GM21390 (cell line): ENCODE results near the gene MTHFD2L.
"Not testable (repeated sequence)": the region's sequence is repeated elsewhere in the genome, so short reads cannot be mapped to it uniquely, and the experiment has no call there.

Experiments used
- ATAC-seq: cut with Tn5 transposase; IDR thresholded peaks from one replicate; pipeline ENCODE4 v1.9.1; 2021; ENCODE audit not compliant: unreplicated experiment

Gene MTHFD2L

GRCh38 chr4:74132188-74132587 is 25.7 kb upstream of the MTHFD2L start:
- ATAC-seq: not testable (repeated sequence)

DNA sequence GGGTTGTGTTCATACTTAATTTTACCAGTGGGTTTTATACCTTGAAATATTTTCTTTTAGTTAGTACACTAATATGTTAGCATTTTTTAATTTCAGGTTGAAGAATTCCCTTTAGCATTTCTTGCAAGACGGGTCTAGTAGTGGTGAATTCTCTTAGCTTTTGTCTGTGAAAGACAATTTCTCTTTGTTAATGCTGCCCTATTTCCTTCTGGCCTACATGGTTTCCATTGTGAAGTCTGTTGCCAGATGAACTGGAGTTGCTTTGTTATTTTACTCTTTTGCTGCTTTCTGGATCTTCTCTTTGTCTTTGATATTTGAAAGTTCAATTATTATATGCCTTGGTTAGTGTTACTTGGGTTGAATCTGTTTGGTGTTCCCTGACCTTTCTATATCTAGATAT is 25.0 kb upstream of the MTHFD2L start:
- ATAC-seq: no peak

DNA sequence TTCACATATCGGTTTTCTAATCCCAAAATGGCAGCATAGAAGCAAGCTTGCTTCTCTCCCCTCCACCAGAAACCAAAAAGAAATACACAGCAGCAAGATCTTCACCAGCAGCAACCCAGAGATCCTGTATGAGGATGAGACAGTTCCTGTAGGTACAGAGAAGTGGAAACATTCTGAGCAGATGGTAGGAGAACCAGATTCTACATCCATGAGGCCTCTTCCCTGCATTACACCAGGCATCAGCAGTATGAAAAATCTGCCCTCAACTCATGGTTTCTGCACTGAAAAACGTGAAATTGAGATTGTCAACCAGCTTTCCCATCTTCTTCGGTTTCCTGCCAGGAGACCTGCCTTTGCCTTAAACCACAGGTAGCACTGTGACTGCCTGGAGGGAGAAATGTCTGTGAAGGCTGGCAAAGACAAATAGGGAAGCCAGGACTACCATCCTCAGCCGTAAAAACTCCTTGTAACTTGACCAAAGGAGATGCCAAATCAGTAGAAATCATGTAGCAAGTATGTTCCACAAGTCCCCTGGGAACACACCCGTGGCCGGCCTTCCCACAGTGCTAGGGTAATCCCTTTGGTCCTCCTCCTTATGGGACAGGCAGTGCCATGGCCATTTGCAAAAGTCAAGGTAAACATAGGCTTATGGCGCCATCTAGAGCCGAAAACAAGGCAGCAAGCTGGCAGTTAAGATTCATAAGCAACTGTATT is 24.0 kb upstream of the MTHFD2L start:
- peak; percentile 82 for ATAC-seq

DNA sequence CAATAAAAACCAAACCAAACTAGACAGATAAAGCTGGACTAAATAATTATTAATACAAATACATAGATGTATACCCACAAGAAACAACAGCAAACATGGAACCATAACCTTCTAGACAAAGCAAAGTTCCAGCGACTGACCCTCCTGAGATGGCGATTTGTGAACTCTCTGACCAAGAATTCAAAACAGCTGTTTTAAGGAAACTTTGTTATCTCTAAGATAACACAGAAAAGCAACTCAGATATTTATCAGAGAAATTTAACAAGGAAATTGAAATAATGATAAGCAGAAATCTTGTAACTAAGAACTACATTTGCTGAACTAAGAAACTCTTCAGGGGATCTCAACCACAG is 23.4 kb upstream of the MTHFD2L start:
- ATAC-seq: no peak

- ATAC-seq: no peak
Observed at GRCh38 chr4:74146581-74147129, 11.3 kb upstream of the MTHFD2L start.

DNA sequence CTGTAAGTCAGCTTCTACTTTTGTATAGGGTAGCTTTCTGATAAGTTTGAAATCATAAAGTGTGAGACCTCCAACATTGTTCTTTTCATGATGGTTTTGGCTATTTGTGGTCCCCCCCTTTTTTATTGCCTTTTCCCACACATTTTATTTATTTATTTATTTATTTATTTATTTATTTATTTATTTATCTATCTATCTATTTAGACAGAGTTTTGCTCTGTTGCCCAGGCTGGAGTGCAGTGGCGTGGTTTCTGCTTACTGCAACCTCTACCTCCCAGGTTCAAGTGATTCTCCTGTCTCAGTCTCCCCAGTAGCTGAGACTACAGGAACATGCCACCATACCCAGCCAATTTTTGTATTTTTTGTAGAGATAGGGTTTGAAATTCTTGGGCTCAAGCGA is 9.7 kb upstream of the MTHFD2L start:
- no peak for ATAC-seq

DNA sequence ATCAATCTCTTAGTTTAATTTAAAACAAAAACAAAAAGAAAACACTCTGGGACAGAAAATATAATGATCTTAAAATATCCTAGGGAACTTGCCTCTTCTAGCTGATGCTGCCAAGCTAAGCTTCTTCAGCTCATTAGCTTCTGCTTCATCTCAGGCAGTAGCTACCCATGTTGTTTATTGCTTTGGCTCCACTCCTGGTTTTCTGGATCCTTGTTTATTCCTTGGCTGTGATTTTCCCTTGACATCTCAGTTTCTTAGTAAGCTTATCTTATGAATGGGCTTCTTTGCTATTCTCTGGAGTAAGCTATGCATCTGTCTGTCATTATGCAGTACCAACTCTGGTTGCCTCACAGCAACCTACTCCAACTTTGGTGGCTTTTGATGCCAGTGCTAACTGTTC is 5.1 kb upstream of the MTHFD2L start:
- ATAC-seq: no peak

DNA sequence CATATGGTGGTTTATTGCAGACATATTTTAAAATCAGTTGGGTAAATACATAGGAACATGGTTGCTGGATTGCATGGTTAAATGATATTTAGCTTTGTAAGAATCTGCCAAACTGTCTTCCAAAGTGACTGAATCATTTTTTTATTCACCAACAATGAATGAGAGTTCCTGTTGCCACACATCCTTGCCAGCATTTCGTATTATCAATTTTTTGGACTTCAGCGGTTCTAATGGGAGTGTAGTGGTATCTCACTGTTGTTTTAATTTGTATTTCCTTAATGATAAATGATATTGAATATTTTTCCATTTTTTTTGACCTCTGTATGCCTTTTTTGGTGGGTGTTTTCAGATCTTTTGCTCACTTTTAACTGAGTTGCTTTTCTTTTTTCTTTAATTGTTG is 1.4 kb upstream of the MTHFD2L start:
- no peak for ATAC-seq

DNA sequence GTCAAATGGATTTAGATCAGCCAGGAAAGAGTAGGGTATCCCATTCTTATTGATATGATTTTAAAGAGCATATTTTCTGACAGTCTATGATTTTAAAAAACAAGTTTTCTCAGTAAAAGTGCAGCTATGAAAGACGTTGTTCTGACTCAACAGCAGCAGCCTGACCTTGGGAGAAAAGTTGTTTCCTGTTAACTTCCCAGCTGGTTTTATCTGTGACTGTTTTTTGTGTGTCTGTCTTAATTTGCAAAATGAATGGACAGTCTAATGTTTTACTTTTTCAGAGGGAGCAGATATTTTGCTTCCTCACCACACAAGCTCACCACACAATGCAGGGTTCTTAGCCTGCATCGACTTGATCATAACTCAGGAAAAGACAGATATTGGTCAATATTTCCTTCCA is 764 bp upstream of the MTHFD2L start:
- ATAC-seq: no peak

- no peak for ATAC-seq
Observed at GRCh38 chr4:74158466-74159142, 686 bp downstream of the MTHFD2L start.

DNA sequence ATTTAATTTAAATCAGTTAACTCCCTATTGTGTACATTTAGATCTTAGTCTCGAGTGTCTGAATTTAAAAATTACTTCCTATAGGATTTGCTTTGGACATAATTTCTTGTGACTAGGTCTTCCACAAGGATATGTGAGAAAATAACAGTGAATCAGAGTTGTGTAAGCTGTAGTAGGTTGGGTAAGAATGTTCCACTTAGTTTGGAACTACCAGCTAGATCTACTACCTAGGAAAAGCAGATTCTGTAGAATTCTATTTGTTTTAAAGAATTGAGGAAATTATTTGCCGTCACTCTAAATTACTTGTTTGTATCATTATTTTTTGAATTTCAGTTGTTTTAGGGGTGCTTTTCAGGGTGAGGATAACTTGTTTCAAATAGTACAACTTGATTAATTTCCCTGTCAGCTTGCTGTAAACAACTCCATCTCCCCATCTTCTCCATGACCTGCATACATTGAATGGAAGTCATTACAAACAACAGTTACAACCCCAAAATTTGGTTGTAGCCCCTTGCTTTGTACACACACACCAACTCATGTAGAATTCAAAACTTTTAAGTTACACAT is 1.3 kb downstream of the MTHFD2L start:
- ATAC-seq: no peak

DNA sequence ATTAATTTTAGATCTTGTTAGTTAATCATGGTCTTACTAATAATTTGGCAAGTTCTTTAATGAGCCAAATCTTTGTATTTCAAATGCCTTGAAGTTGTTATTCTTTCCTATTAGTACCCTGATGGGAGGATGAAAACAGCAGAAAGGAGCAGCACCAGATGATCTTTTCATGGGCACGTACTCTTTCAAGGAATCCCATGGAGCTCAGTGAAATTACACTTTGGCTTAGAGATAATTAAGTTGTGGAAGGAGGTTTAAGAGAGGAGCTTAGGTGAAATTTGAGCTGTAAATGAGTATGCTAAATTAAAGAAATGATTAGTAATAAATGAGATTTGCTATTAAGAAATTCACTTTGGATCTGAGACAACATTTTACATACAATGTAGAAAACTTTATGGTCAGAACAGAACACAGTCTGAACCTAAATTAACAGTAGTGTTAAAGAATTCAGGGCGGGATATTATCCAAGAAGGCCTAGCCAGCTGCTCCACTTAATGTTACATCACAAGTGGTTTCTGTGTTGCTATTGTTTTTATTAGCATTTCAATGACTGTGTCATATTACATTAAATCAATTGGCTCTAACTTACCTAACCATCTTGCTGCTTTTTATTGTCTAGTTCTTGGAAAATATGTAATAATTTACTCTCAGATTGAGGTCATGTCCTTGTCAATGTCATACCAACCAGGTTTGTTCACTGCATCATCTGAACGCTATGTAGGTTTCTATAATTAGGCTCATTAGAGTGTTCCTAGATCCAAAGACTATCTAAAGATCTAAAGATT is 3.9 kb downstream of the MTHFD2L start:
- no peak for ATAC-seq

GRCh38 chr4:74166135-74166534 is 8.2 kb downstream of the MTHFD2L start:
- ATAC-seq: peak; percentile 35

DNA sequence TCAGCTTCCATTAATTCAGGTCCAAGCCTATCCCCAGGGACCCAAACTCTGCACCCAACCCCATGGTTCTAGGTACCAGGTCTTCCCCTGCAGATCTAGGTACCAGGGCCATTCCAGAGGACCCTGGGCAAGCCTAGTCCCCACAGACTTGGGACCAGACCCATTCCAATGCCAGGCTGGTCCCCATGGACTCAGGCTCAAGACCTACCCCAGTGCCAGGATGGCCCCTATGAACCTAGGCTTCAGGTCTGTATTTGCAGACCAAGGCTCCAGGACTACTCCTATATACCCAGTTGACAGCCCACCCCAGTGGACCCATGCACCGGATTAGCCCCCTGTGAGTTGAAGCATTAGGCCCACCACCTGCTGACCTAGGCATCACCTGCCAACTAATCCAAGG is 8.9 kb downstream of the MTHFD2L start:
- ATAC-seq: peak; percentile 8

- ATAC-seq: no peak
Observed at GRCh38 chr4:74167585-74167984, 9.7 kb downstream of the MTHFD2L start.

- ATAC-seq: no peak
Observed at GRCh38 chr4:74168841-74169240, 10.9 kb downstream of the MTHFD2L start.

DNA sequence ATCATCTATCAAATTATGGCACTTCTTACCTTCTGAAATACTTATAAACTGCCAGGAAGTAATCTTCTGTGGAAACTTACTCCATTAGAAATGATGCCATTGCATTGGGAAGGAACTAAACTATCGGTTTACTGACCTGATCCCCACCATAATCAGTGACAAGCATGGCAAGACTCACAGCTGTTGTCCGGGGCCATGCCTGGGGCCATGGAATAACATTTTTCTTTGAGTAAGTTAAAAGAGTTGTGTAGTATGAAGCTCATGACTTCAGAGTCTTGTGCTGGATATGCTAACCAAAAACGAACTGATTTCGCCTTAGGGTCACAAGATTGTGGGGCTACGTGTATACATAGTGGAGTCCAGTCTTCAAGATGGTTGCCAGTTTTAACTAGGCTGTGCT is 15.4 kb downstream of the MTHFD2L start:
- no peak for ATAC-seq

- ATAC-seq: no peak
Observed at GRCh38 chr4:74174421-74174820, 16.5 kb downstream of the MTHFD2L start.

GRCh38 chr4:74174941-74175340 is 17.0 kb downstream of the MTHFD2L start:
- ATAC-seq: no peak

DNA sequence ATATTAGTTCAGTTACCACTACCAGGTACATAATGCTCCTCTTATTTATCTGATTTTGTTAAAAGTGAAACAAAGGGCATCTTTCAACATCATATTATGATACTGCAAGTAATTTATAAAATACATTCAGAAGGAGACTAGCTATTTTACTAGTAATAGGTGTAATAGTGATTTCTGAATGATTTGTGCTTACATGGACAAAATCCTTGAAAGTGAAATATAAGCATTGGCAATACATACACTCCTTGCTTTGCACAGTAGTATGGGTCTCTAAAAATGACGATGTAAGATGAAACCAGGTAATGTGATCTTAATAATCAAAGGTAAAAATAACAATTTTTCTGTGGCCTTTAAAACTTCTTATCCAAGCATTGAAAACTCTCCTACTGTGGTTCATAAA is 17.5 kb downstream of the MTHFD2L start:
- no peak for ATAC-seq

DNA sequence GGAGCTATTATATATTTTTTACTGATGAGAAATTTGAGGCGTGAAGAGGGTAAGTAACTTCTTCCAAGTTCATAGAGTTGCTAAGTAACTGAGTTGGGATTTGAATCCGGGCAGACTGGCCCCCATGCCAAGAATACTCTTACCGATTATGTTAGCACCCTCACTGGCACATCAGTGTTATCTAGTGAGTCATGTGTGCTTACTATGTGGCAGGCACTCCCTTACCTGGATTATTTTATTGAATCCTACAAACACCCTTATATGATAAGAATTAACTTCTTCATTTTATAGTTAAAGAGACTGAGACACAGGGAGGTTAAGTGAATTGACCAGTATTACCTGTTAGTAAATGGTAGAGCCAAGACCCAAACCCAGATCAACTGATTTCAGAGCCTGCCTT is 20.9 kb downstream of the MTHFD2L start:
- ATAC-seq: no peak

DNA sequence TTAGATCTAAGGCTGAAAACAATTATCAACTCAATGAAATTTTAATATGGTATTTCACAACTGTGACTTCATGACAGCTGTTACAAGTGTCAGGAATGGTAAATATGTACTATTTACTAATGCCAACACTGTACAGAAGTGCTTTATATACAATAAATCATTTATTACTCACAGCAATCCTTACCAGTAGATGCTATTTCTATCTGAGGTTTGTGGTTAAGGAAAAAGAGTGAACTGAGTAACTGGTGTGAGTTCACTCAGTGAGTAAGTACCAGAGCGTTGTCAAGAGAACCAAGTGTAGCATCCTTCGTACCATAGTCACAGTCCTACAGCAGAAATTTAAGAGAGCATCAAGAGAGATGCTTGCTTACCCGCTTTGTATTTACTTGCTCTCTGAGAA is 23.3 kb downstream of the MTHFD2L start:
- ATAC-seq: no peak
